ENCODE measurements around the gene NWD2. TPM values are rescaled to one million over a fixed set of nuclear protein-coding genes. Genes with fewer than 3 reads are reported as not detected.
A peak's percentile ranks its signal among the peaks of the same experiment; 100 is the strongest.
"Not testable (repeated sequence)": the region's sequence is repeated elsewhere in the genome, so short reads cannot be mapped to it uniquely, and the experiment has no call there.

The NWD2 gene, protein sequence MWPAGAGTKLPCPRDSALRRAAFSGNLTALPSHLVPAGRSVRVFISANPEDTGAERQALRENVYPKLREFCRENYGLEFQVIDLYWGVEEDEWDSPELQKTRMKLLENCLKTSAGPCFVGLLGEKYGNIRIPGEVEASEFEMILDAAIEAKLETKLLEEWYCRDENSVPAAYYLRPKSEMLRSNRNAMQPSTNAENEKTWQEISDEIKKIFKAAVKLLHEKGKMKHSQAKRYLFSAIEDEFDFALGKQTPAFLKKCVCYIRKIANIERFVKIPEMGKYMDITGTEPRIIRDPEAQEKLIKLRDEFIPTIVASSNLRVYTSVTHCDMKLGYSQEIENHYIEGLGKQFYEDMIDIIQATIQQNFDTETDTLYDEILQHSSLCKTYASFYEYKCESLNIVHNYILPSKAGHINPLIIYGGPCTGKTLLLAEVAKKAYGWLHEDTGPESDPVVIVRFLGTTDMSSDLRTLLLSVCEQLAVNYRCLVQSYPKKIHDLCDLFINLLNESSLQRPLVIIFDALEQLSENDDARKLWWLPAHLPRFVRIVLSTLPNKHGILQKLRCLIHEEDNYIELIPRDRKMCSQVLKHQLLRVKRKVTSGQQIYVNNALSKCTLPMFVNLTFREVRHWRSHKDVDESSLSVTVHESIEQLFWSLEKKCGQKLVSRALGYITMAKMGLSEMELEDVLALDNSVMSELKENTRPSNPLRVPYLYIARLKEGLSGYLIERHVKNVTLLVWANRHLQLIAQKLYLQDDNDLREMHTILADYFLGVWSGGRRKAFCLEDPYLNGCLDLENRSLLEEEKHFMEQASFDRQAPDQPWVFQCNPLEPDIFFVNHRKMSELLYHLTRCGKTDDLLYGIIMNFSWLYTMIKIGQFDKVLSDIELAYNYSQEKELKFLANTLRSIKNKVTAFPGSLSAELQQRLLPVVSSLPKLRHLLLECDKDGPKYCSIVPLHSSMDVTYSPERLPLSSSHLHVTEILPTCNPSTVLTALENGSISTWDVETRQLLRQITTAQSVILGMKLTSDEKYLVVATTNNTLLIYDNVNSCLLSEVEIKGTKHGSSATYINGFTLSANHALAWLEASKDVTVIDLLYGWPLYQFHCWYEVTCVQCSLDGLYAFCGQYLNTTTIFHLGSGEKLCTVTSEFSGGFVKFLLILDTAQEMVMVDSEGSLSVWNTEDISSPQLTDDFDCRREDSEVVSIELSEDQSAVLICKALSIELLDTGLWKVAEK (N-terminal part only)
- total RNA-seq (under 1 TPM in 5 of 9 donors, not detected in 4; under 0.01 to 0.91 (median 0.04) TPM), polyA plus RNA-seq (under 1 TPM; under 0.01 to 0.10 (median 0.04) TPM)
- long read RNA-seq, donor 1, result 0 reads
- long read RNA-seq, donor 2, result 0 reads
- long read RNA-seq, donor 3, result 0 reads
- long read RNA-seq, donor 4, result 0 reads
- long read RNA-seq, donor 5, result 0 reads
- long read RNA-seq, donor 6, result 0 reads
- long read RNA-seq, donor 7, result 0 reads
- long read RNA-seq, donor 8, result 0 reads
- long read RNA-seq, donor 9, result 0 reads
- long read RNA-seq, donor 10, result 0 reads

DNA sequence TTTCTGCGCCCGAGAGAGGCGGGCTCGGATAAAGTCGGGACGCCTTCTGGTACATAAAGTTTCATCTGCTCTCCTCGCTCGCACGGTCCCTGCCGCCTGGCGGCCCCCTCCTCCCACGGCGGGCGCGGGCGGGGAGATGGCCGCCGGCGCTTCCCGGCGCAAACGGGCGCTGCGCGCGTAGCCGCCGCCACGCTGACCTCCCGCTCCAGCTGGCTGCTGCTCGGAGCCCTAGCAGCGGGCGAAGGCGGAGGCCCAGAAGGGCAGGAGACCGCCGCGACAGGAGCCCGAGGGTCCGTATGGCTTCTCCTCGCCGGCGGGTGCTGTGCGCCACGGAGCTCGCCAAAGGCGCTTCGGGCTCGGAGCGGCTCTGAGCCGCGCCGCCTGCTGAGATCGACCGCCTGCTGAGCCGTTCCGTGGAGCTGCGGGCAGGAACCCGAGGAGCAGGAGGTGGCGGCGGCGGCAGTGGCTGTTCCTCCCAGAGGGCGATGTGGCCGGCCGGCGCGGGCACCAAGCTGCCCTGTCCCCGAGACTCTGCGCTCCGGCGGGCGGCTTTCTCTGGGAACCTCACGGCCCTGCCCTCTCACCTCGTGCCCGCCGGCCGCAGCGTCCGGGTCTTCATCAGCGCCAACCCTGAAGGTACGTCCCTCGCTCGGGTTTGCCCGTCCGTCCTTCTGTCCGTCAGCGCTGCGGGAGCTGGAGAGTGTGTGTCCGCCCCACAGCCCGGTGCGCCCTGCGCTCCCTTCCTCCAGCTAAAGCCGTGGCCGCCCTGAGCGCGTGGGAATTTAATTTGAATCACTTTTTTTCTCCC lies at the start of gene NWD2:
TSS of gene NWD2 (plus strand) at position 161 of the 808 bp plus-strand sequence. CDS start at position 486, 325 bp downstream.
- peak in 2 of 7 donors; percentile 2 to 15 for DNase-seq
- no peak within 1 kb of the TSS for H3K4me3 ChIP-seq
- TF ChIP-seq, protein P1, sequence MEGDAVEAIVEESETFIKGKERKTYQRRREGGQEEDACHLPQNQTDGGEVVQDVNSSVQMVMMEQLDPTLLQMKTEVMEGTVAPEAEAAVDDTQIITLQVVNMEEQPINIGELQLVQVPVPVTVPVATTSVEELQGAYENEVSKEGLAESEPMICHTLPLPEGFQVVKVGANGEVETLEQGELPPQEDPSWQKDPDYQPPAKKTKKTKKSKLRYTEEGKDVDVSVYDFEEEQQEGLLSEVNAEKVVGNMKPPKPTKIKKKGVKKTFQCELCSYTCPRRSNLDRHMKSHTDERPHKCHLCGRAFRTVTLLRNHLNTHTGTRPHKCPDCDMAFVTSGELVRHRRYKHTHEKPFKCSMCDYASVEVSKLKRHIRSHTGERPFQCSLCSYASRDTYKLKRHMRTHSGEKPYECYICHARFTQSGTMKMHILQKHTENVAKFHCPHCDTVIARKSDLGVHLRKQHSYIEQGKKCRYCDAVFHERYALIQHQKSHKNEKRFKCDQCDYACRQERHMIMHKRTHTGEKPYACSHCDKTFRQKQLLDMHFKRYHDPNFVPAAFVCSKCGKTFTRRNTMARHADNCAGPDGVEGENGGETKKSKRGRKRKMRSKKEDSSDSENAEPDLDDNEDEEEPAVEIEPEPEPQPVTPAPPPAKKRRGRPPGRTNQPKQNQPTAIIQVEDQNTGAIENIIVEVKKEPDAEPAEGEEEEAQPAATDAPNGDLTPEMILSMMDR (IDR thresholded peaks at IDR 0.05), result no peak
- TF ChIP-seq POLR2A (IDR thresholded peaks at IDR 0.05), result no peak
- WGBS, 4 donors, result 1 to 4% (median 3%) methylated on average over 5 to 95 of the region's 95 CpGs
- H3K27ac ChIP-seq, result no peak within 1 kb of the TSS
- peaks cover 38% of the 10 kb centered on the region for H3K27me3 ChIP-seq
- H3K36me3 ChIP-seq (replicated peaks in 1 of 2), result no peaks in the 10 kb centered on the region
- no peaks in the 10 kb centered on the region for H3K9me3 ChIP-seq (replicated peaks in 1 of 3)
- H3K4me1 ChIP-seq (replicated peaks in 1 of 2), result no peaks in the 10 kb centered on the region
- intact Hi-C loops (cut with DNase I), result no loop called here

DNA sequence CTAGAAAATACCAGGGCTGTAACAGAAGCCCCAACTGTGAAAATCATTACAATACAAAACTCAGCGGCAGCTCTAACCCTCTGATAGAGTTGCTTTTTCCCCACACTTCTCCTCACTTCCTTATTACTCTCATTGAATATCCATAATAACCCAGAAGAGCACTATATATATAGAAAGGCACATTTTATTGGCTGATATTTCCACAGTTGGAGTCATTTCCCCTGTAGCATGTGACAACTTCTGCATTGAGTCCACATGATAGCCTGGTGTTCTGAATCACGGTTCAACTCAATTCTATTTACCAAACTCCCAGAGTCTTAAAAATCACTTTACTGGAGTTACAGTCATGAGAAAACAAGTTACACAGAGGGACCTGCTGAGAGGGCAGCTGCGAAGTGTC lies 46.6 kb upstream of the NWD2 start:
- WGBS, 4 donors, result 70 to 85% (median 76%) methylated on average over 3 of the region's 3 CpGs
- intact Hi-C loops (cut with DNase I), result no loop called here
- no peak overlapping the region for H3K27ac ChIP-seq

DNA sequence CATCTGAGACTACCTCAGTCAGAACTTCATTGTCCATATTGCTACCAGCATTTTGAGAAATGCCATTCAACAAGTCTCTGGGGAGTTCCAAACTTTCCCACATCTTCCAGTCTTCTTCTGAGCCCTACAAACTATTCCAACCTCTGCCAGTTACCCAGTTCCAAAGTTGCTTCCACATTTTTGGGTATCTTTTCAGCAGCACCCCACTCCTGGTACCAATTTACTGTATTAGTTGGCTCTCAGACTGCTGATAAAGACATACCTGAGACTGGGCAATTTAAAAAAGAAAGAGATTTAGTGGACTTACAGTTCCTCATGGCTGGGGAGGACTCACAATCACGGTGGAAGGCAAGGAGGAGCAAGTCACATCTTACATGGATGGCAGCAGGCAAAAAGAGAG lies 39.8 kb upstream of the NWD2 start:
- intact Hi-C loops (cut with DNase I); H3K27ac ChIP-seq; DNase-seq; H3K27me3 ChIP-seq; H3K4me1 ChIP-seq (replicated peaks in 1 of 2); H3K4me3 ChIP-seq; H3K9me3 ChIP-seq (replicated peaks in 1 of 3); H3K36me3 ChIP-seq (replicated peaks in 1 of 2): not testable (repeated sequence)
- 81 to 90% (median 85%) methylated on average over 1 of the region's 1 CpG for WGBS, 4 donors

More for the DNA sequence above, 46.6 kb upstream of the NWD2 start:
- no peaks in the 10 kb centered on the region for H3K36me3 ChIP-seq (replicated peaks in 1 of 2)
- DNase-seq, result no peak
- H3K27me3 ChIP-seq, result no peaks in the 10 kb centered on the region
- TF ChIP-seq, protein P1 (IDR thresholded peaks at IDR 0.05), result no peak
- TF ChIP-seq POLR2A (IDR thresholded peaks at IDR 0.05), result no peak
- no peaks in the 10 kb centered on the region for H3K4me1 ChIP-seq (replicated peaks in 1 of 2)
- H3K4me3 ChIP-seq, result no peak overlapping the region
- H3K9me3 ChIP-seq (replicated peaks in 1 of 3), result no peaks in the 10 kb centered on the region

DNA sequence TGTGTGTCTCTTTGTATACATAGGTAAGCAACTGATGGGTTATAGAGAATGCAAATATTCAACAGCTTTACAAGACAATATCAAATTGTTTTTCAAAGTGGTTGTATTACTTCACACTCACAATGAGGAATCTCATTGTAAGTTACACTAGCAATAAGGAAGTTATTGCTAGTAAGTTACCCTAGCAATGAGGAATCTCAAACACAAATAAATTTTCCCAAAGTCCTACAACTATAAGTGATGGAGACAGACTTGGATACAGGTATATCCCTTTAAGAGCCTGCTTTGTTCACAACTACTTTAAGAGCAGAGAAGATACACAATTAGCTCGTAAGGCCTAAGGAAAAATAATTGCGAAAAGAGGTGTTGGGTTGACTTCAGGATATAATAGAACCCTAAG lies 28.3 kb upstream of the NWD2 start:
- H3K36me3 ChIP-seq (replicated peaks in 1 of 2), result no peaks in the 10 kb centered on the region
- DNase-seq, result no peak
- TF ChIP-seq POLR2A (IDR thresholded peaks at IDR 0.05), result no peak
- TF ChIP-seq, protein P1 (IDR thresholded peaks at IDR 0.05), result no peak
- intact Hi-C loops (cut with DNase I), result no loop called here
- H3K27ac ChIP-seq, result no peak overlapping the region
- no peak overlapping the region for H3K4me3 ChIP-seq
- 72 to 74% (median 73%) methylated on average over 2 of the region's 2 CpGs for WGBS, 4 donors
- peaks cover 0 to 5% (median 0%) of the 10 kb centered on the region in 3 donors for H3K9me3 ChIP-seq (replicated peaks in 1 of 3)
- H3K4me1 ChIP-seq (replicated peaks in 1 of 2), result no peaks in the 10 kb centered on the region
- no peaks in the 10 kb centered on the region for H3K27me3 ChIP-seq

Measured in adrenal gland (tissue), 19 donors.